HUES6 (cell line): ENCODE data around the gene TRABD2B.

Experiments used
- H3K27ac ChIP-seq: 2 replicates; pipeline ENCODE4 v1.7.0; 2013; ENCODE audit warnings: low read depth, mild to moderate bottlenecking, low read length, inconsistent platforms
- H3K27me3 ChIP-seq: 2 replicates; pipeline ENCODE4 v1.6.1; 2013; ENCODE audit warnings: low read length; ENCODE audit not compliant: control insufficient read depth, insufficient read depth
- H3K36me3 ChIP-seq: 2 replicates; pipeline ENCODE4 v1.6.1; 2013; ENCODE audit warnings: low read length; ENCODE audit not compliant: control insufficient read depth, insufficient read depth
- H3K4me1 ChIP-seq: 2 replicates; pipeline ENCODE4 v1.6.1; 2013; ENCODE audit warnings: low read length; ENCODE audit not compliant: control insufficient read depth, insufficient read depth
- H3K4me3 ChIP-seq: 2 replicates; pipeline ENCODE4 v1.5.1; 2013; ENCODE audit warnings: low read depth, low read length
- H3K9ac ChIP-seq: one replicate; pipeline ENCODE4 v1.6.1; 2013; ENCODE audit warnings: mild to moderate bottlenecking, low read length
- H3K9me3 ChIP-seq: 2 replicates; pipeline ENCODE4 v1.6.1; 2013; ENCODE audit warnings: low read depth, low read length; ENCODE audit not compliant: control insufficient read depth, insufficient read depth

Gene TRABD2B

DNA sequence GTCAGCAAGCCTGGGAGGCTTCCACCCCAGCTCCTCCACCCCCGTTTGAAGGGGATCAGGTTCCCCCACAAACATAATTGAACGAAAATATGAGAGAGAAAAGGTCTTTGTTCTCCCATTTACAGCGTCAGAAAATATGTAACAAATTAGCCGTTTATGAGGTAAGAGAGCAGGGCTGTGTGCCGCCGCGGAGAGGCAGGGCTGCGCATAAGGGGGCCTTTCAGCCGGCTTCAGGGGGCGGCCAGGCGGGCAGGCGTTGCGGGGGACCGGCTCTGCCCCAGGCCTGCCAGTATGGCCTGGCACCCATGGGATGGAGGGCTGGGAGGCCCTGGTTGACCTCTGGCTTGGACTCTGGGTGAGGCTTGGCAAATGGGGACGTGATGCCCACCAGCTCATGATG, 179.3 kb downstream of the TRABD2B start:
- H3K36me3 ChIP-seq, result no peaks in the 10 kb centered on the region
- H3K9me3 ChIP-seq, result no peaks in the 10 kb centered on the region
- H3K27me3 ChIP-seq, result no peaks in the 10 kb centered on the region
- H3K4me3 ChIP-seq, result no peak overlapping the region
- no peak overlapping the region for H3K27ac ChIP-seq
- peaks cover 16% of the 10 kb centered on the region; the same call in 1 of the 2 replicates for H3K4me1 ChIP-seq
- H3K9ac ChIP-seq, result no peak overlapping the region

DNA sequence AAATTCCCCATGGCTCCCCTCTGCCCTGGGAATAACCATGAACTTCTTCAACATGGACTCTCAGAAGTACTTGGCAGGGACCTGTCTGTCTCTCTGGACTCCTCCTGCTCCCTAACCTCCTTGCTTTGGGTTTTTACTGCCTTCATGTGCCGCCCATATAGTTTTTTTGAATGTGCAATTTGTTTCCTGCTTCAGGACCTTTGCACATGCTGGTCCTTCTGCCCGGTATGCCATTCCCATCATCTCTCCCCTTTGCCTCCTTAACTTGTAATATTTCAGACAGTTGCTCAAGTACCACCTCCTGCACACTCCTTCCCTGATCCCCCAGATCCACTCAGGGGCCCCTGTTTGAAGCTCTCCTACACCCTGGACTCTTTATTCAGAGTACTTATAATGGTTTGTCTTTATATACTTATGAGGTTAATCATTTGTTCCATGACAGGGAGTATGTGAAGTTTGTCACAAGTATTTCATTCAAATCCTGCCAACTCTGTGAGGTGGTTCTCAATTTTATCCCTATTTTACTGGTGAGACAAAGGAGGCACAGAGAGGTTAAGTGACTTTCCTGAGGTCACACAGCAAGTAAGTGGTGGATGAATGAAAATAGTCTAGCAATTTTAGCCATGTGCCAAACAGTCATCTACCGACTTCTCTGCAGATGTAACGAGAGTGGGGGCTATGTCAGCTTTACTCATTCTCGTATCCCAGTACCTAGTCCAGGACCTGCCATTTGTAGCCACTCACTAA, 180.7 kb downstream of the TRABD2B start:
- Histone ChIP-seq H3K9me3 (no peaks in the 10 kb centered on the region), H3K4me3 (no peak overlapping the region), H3K27me3 (no peaks in the 10 kb centered on the region), H3K27ac (no peak overlapping the region), H3K36me3 (no peaks in the 10 kb centered on the region), H3K9ac (no peak overlapping the region), H3K4me1 (peaks cover 18% of the 10 kb centered on the region; the same call in 1 of the 2 replicates)

DNA sequence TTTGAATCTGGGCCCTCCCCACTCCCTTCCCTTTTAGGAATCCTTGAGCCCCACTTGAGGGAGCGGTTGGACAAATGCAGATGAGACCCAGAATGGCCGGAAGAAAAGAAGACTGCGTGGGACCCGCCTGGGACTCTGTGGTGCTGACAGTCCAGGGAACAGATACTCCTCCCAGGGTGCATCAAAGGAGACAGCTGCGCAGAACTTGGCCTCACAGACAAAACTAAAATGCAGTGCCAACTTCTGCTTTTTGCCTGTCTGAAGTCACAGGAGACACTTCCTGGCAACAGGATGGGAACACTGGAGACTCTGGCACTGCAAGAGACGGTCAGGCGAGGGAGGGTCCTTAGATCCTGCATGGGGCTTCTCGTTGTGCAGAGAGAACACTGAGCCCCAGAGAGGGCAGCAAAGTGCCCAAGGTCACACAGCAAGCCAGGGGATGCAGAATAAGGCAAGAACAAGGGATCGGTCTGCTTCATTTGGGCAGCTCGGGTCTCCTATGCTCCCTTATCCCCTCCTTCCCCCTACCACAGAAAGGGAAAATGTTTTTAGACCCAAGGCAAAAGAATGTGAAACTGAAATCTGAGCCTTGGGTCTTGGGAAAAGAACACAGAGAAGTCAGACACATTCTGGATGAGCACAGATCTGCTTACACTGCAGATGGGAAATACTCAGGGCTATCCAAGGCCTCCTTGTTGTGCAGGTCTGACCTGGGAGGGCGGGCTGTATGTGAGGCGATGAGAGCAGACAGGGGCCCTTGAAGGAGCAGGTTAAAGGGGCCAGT, 182.4 kb downstream of the TRABD2B start:
- no peak overlapping the region for H3K9ac ChIP-seq
- no peaks in the 10 kb centered on the region for H3K9me3 ChIP-seq
- peaks cover 26% of the 10 kb centered on the region for H3K4me1 ChIP-seq
- H3K27me3 ChIP-seq, result no peaks in the 10 kb centered on the region
- H3K27ac ChIP-seq, result no peak overlapping the region
- H3K4me3 ChIP-seq, result no peak overlapping the region
- H3K36me3 ChIP-seq, result no peaks in the 10 kb centered on the region

DNA sequence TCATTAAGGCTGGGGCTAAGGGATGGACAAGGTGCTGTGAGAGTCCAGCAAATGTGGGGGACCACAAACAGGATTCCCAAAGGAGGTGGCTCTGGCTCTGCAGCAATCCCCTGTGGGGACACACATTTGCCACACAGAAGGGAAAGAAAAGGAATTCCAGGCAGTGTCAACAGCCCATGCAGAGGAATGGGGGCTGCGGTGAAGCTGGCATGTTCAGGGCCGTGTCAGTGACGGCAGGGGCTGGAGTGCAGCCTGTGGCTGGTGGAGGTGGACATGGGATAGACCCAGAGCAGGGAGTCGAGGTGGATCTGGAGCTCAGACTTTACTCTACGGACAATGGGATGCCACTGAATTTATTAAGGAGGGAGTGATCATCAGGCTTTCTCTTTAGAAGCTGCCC, 183.2 kb downstream of the TRABD2B start:
- Histone ChIP-seq H3K27ac (no peak overlapping the region), H3K27me3 (no peaks in the 10 kb centered on the region), H3K36me3 (no peaks in the 10 kb centered on the region), H3K9me3 (no peaks in the 10 kb centered on the region), H3K4me1 (peaks cover 33% of the 10 kb centered on the region), H3K4me3 (no peak overlapping the region), H3K9ac (no peak overlapping the region)

DNA sequence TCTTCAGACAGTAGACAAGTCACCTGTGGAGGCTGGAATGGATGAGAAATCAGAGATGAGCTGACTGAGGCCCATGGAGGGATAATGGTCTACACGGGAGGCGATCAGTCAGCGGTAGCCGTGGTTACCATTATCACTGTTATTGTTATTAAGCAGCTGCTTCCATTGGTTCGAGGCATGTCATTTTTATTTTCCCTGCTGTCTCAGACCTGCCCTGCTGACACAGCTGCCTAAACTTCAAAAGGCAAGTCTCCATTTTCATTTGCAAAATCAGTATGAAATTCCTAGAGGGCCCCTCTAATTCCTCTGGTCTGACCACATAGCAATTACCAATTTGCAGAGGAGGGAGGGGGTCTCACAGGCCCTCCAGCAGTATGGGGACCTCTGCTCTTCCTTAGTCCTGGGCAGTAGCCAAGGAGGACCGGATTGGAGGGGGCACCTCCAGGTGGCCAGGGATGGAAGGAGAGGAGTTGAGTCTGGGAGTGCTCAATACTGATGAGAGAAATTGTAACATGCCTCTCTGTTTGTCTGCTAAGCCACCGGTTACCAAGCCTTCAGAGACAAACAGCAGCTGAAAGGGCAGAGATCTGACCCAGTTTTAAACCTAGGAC, 184.2 kb downstream of the TRABD2B start:
- no peaks in the 10 kb centered on the region for H3K9me3 ChIP-seq
- H3K4me1 ChIP-seq, result peaks cover 35% of the 10 kb centered on the region
- no peaks in the 10 kb centered on the region for H3K27me3 ChIP-seq
- no peak overlapping the region for H3K27ac ChIP-seq
- H3K9ac ChIP-seq, result no peak overlapping the region
- H3K36me3 ChIP-seq, result no peaks in the 10 kb centered on the region
- H3K4me3 ChIP-seq, result no peak overlapping the region

DNA sequence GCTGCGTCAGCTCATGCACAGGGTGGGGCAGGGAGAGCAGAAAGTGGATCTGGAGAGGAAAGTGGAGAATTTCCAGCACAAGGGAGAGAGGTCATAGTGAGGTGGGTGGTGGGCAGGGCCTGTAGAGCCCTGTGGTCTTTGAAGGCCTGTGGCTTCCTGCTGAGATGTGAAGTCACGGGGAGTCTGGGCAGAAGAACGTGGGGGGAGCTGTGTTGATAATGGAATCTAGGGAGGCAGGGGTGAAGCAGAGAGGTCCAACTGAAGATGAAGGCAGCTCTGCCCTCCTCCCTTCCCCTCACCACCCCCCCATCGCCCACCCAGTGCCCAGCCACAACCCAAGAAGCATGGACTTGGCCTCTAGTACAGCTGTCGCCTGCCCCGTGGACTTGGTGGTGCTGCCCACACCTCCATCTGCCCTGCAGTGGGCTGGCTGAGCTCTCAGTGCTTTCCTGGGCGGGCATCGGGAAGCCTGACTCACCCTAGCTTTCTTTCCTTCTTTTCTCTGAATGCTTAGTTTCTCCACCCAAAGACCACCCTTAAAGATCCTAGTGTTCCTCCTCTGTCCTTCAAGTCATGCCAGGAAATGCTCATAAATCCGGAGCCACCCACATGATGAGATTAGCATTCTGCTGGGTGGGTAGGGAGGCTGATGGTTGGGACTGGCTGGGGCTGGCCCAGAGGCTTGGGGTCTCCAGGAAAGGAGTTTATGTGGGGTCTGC, 186.1 kb downstream of the TRABD2B start:
- no peaks in the 10 kb centered on the region for H3K27me3 ChIP-seq
- H3K4me1 ChIP-seq, result peaks cover 35% of the 10 kb centered on the region
- H3K27ac ChIP-seq, result no peak overlapping the region
- H3K4me3 ChIP-seq, result no peak overlapping the region
- H3K36me3 ChIP-seq, result no peaks in the 10 kb centered on the region
- no peaks in the 10 kb centered on the region for H3K9me3 ChIP-seq
- no peak overlapping the region for H3K9ac ChIP-seq

DNA sequence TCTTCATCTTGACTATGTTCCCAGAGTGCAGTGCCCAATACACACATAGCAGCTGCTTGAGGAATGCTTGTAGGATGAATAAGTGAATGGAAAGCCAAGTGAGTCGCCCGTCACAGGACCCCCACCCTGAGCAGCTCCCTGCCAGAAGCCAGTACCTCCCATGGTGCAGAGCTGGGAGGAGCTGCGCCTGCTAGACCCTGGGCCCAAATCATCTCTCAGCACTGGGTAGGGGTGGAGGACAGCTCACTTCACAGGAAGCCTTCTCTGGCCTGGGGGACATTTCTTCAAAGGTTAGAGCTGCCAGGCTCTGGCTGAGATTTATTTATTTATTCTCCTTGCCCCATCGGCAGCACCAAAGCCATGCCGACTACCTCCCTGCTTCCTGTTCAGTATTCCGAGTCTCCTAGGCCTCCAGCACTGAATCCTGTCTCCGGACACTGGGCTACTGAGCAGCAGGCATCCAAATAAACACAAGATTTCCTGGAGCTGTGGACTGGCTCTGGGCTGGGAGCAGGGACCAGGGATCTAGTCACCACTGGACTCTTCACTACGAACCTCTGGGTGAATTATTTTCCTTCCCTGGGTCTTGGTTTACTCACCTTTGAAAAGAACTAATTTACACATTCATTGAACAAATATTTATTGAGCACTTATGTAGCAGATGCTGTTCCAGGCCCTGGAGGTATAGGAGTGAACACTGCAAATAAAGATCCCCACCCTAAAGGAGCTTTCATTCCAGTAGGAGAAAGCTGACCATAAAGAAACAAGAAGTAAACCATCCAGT, 187.7 kb downstream of the TRABD2B start:
- Histone ChIP-seq H3K9me3 (no peaks in the 10 kb centered on the region), H3K36me3 (no peaks in the 10 kb centered on the region), H3K4me1 (peaks cover 29% of the 10 kb centered on the region), H3K27me3 (no peaks in the 10 kb centered on the region), H3K9ac (no peak overlapping the region), H3K27ac (no peak overlapping the region), H3K4me3 (no peak overlapping the region)

DNA sequence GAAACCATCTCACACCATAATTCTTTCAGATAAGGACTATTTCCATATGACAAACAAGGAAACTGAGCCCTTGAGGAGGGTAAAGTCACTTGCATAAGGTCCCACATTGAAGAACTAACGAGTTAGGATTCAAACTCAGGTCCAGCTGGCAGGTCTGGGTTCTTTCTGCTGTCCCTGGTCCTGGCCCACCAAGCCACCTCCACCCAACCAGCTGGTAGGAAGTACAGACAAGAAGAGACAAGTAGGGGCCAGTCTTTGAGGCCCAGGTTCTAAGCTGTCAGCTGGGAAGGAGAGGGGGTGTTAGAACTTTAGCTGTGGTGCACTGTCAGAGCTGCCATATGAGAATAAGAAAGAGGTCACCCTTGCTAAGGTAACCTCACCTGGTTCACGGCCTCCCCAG, 188.6 kb downstream of the TRABD2B start:
- Histone ChIP-seq H3K4me3 (no peak overlapping the region), H3K4me1 (peaks cover 21% of the 10 kb centered on the region), H3K9ac (no peak overlapping the region), H3K36me3 (no peaks in the 10 kb centered on the region), H3K27ac (no peak overlapping the region), H3K27me3 (no peaks in the 10 kb centered on the region), H3K9me3 (no peaks in the 10 kb centered on the region)

DNA sequence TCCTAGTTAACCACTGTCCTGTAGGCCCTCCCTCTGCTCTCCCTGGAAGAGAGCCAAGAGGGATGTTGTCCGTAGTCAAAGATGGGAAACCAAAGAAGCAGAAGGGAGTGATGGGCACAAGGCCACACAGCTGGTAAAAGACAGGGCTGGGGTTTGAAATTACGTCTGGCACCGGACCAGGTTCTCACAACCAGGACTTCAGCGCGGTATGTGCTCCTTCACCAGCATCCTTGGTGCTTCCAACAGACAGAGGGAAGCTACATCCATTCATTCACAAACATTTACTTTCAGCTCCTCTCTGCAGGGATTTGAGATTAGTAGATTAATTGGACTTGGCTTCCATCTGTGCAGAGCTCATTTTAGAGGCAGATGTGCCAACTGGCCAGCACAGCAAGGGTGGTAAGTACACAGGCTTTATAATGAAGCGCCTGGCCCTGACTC, 191.2 kb downstream of the TRABD2B start:
- Histone ChIP-seq H3K4me3 (no peak overlapping the region), H3K27me3 (no peaks in the 10 kb centered on the region), H3K9ac (no peak overlapping the region), H3K27ac (no peak overlapping the region), H3K9me3 (no peaks in the 10 kb centered on the region), H3K36me3 (no peaks in the 10 kb centered on the region), H3K4me1 (peaks cover 17% of the 10 kb centered on the region)

DNA sequence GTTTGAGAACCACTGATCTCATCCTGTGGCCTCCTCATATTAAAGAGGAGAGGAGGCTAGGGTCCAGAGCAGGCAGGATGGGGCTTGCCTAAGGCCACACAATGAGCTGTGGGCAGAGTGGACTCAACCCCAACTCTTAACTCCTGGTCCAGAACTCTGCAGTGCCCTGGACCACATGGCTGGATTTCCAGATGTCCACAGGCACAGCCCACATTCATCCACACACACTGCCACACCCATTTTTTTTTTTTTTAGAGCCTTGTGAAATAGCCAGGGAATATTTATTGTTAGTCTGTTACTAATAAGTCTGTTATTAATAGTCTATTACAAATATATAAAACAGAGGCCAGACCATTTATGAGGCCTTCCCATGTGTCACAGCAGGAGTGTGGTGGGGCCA, 192.2 kb downstream of the TRABD2B start:
- Histone ChIP-seq H3K4me1 (peaks cover 10% of the 10 kb centered on the region; the same call in 1 of the 2 replicates), H3K27ac (no peak overlapping the region), H3K9me3 (no peaks in the 10 kb centered on the region), H3K27me3 (no peaks in the 10 kb centered on the region), H3K36me3 (no peaks in the 10 kb centered on the region), H3K9ac (no peak overlapping the region), H3K4me3 (no peak overlapping the region)
